ENCODE results near the gene SWT1. TPM values are rescaled to one million over a fixed set of nuclear protein-coding genes. Genes with fewer than 3 reads are reported as not detected.

The SWT1 gene
- total and polyA plus RNA-seq, 9 of the 15 experiments (the other 6 are each of a cell fraction or from before 2014, with no cell fraction given) = 1.5 to 3.4 (median 2.3) TPM

- TF ChIP-seq, protein P1, sequence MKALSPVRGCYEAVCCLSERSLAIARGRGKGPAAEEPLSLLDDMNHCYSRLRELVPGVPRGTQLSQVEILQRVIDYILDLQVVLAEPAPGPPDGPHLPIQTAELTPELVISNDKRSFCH (CRISPR knock-in tag; IDR thresholded peaks at IDR 0.05) = no peak
- TF ChIP-seq, protein P1 (tag; IDR thresholded peaks at IDR 0.05) = no peak
- TF ChIP-seq PRDM10 (IDR thresholded peaks at IDR 0.05; ENCODE audit: partially characterized antibody) = no peak
- TF ChIP-seq, protein P2, sequence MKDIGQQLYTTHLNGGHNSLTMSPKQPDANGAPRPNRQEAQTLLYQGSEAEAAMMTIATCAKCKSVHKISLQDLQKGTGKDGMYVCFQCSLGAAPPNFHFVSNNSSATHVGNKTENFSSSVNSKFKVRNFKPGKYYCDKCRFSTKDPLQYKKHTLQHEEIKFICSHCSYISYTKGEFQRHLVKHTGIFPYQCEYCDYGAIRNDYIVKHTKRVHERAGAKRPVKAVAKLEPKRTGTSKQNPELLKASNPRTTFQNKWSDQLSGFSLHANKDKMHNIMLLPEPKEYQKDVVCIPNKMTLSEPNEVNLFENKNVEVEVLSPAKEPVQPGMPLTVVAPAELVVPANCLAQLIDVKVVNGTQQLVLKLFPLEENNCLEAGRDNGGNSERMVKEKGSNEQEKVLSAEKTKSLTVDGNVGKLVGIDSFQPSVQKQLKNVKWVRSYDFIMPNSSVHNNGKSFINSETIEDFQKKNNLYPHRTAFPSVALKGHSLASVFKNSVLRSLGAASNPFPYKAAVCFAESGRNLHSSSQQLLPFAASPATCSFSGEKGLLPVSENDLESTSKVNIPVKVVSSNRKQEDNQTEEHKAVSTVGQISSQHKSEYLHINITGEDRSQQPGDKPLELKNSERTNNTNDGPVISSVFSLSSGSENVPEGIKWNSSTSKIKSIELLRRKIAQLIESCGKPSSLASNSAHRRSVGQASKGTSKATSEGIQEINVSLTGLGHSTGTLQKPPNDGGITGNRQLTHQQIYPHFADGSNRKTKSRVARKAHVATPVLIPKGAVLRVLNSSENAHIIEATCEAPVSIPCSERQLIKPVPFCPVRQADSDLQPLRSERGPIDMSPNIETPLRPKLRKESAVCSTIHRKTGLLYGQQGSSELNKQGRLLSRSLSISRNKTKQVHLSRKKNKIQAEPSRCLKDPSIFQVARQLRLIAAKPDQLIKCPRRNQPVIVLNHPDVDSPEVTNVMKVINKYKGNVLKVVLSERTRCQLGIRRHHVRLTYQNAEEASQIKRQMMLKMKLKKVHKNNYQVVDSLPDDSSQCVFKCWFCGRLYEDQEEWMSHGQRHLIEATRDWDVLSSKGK (CRISPR knock-in tag; IDR thresholded peaks at IDR 0.05) = no peak
- peak; percentile 69 for TF ChIP-seq HMBOX1 (IDR thresholded peaks at IDR 0.05)
- TF ChIP-seq FIP1L1 (IDR thresholded peaks at IDR 0.05; ENCODE audit: low read depth, low read length, poor library complexity, severe bottlenecking) = no peak
- TF ChIP-seq ZC3H4 (CRISPR knock-in tag; IDR thresholded peaks at IDR 0.05; ENCODE audit: borderline replicate concordance) = no peak
- no peak for TF ChIP-seq NELFE (IDR thresholded peaks at IDR 0.05; ENCODE audit: insufficient read depth, insufficient read length)
- no peak for TF ChIP-seq TSHZ1 (CRISPR knock-in tag; IDR thresholded peaks at IDR 0.05)
- peak; percentile 45 for TF ChIP-seq CHD1 (IDR thresholded peaks at IDR 0.05; ENCODE audit: low read length)
- no peak for TF ChIP-seq CEBPB (tag; IDR thresholded peaks at IDR 0.05)
- no peak for TF ChIP-seq CCAR2 (IDR thresholded peaks at IDR 0.05; ENCODE audit: low read depth, low read length)
- no peak for TF ChIP-seq POU5F1 (IDR thresholded peaks at IDR 0.05; ENCODE audit: borderline replicate concordance, low read depth, low read length, partially characterized antibody)
- TF ChIP-seq MYC (IDR thresholded peaks at IDR 0.05; ENCODE audit: low read depth, low read length) = no peak
- TF ChIP-seq MYC (CRISPR knock-in tag; IDR thresholded peaks at IDR 0.05; ENCODE audit: borderline replicate concordance, low read depth) = no peak
These were observed 158.6 kb downstream of the SWT1 start (continued) for GRCh38 chr1:185315445-185316071.
